Tibial nerve (tissue), 4 donors: ENCODE results near the gene ZNF391. TPM values are rescaled to one million over a fixed set of nuclear protein-coding genes. Genes with fewer than 3 reads are reported as not detected.

Experiments
- DNase-seq, 2 donors: peaks; one replicate each; pipeline ENCODE4 v3.0.0-alpha.2; 2019; ENCODE audit warnings: low spot score in 2 of 2
- H3K27ac ChIP-seq, 4 donors: fragments of 200-600 bp; sonication (generic) in 3 of 4; one replicate each; pipeline ENCODE4 v1.5.1; 2017 to 2019; ENCODE audit warnings: mild to moderate bottlenecking in 1 of 4
- H3K27me3 ChIP-seq, 2 donors: fragments of 200-600 bp; sonication (generic) in 1 of 2; one replicate each; pipeline versions ENCODE4 v1.5.1 to v1.6.0; 2017 to 2019
- H3K36me3 ChIP-seq, 3 donors: fragments of 200-600 bp; sonication (generic); one replicate each; pipeline ENCODE4 v1.5.1; 2018 to 2019
- H3K4me1 ChIP-seq, 4 donors: fragments of 200-600 bp; sonication (generic) in 3 of 4; one replicate each; pipeline ENCODE4 v1.5.1; 2017 to 2019
- H3K4me3 ChIP-seq, 4 donors: fragments of 200-600 bp; sonication (generic) in 3 of 4; one replicate each; pipeline ENCODE4 v1.5.1; 2017 to 2019; ENCODE audit warnings: mild to moderate bottlenecking in 1 of 4, moderate library complexity in 1 of 4
- H3K9me3 ChIP-seq, 4 donors: fragments of 200-600 bp; sonication (generic) in 3 of 4; one replicate each; pipeline ENCODE4 v1.5.1; 2017 to 2019
- EP300 ChIP-seq, 2 donors: sonication (generic); formaldehyde crosslinking; IDR thresholded peaks; one replicate each; pipeline ENCODE4 v1.6.1; 2017; ENCODE audit warnings: antibody characterized with exemption in 2 of 2, mild to moderate bottlenecking in 1 of 2
- POLR2A ChIP-seq, 2 donors: fragments of 450-650 bp; IDR thresholded peaks; one replicate each; pipeline ENCODE4 v1.6.1; 2017; ENCODE audit warnings: antibody characterized with exemption in 2 of 2, mild to moderate bottlenecking in 2 of 2, moderate library complexity in 2 of 2
- WGBS, 2 donors: methylation state at CpG; one replicate each; pipeline ENCODE4 v1.1.5; 2018; 5-methylcytosine and 5-hydroxymethylcytosine counted together
- total RNA-seq, 4 donors: library from RNA; depleted of rRNA; stranded (reverse); fragments of >200 nt; gene quantifications; one replicate each; pipeline ENCODE4 v1.1.0, GENCODE V29; 2016
- TF ChIP-seq, protein P1 (sequence below), 5 experiments: fragments of 200-600 bp in 3 of 5; fragments of 450-650 bp in 2 of 5; sonication (generic) in 3 of 5; IDR thresholded peaks; one replicate each; pipeline ENCODE4 v1.5.1; 2016 to 2019; ENCODE audit warnings: antibody characterized with exemption in 5 of 5, mild to moderate bottlenecking in 3 of 5, moderate library complexity in 2 of 5

Gene ZNF391
- 1 to 10 TPM; 2.4 to 3.7 (median 3.3) TPM for total RNA-seq

DNA sequence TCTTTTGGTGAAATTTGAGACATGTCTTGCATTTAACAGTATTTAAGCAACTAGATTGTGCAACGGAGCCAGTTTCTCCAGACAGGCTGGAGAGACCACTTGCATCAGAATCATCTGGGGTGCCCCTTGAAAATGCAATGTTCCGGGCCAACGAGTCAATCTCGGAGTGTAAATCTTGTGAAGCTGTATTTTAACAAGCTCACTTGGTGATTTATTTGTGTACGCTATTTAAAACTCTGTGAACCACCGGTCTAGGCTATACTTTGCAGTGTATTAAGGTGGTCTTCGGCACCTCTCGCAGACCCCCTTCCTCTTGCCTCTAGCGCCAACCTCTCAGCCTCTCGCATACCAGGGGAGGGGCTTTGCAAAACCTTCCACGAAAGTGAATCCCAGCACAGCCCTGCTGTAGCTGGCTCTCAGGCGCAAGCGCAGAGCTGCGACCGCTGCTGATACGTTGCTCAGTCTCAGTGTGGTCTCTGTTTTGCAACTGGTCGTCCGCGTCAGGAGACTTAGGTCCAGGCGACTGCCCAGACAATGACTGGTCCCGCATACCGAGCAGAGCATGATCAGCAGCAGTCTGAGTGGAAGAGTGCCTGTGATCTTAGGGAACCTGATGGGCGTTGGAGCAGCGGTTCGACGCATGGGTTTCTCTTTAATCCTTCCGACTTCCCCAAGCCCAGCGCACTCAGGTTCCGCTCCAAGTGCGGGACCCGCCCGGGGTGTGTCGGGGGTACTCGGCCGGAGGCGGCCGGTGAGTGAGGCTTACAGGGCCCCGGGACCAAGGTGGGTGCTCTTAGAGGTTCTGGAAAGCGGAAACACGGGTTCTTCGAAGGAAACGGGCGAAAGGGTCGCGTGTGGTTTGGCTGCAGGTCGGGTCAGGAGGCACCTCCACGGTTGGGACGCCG, at the start of gene ZNF391:
Gene ZNF391 (plus strand): TSS at position 467 of the 905 bp plus-strand sequence. CDS start 11,612 bp downstream, outside the sequence.
- peak; percentile 30 to 34 for DNase-seq
- TF ChIP-seq POLR2A (IDR thresholded peaks at IDR 0.05): peak in 1 of 2 donors; percentile 5
- TF ChIP-seq, protein P1, sequence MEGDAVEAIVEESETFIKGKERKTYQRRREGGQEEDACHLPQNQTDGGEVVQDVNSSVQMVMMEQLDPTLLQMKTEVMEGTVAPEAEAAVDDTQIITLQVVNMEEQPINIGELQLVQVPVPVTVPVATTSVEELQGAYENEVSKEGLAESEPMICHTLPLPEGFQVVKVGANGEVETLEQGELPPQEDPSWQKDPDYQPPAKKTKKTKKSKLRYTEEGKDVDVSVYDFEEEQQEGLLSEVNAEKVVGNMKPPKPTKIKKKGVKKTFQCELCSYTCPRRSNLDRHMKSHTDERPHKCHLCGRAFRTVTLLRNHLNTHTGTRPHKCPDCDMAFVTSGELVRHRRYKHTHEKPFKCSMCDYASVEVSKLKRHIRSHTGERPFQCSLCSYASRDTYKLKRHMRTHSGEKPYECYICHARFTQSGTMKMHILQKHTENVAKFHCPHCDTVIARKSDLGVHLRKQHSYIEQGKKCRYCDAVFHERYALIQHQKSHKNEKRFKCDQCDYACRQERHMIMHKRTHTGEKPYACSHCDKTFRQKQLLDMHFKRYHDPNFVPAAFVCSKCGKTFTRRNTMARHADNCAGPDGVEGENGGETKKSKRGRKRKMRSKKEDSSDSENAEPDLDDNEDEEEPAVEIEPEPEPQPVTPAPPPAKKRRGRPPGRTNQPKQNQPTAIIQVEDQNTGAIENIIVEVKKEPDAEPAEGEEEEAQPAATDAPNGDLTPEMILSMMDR (IDR thresholded peaks at IDR 0.05): no peak
- peak in 1 of 2 donors; percentile 65 for TF ChIP-seq EP300 (IDR thresholded peaks at IDR 0.05)
- H3K27me3 ChIP-seq: no peaks in the 10 kb centered on the region

DNA sequence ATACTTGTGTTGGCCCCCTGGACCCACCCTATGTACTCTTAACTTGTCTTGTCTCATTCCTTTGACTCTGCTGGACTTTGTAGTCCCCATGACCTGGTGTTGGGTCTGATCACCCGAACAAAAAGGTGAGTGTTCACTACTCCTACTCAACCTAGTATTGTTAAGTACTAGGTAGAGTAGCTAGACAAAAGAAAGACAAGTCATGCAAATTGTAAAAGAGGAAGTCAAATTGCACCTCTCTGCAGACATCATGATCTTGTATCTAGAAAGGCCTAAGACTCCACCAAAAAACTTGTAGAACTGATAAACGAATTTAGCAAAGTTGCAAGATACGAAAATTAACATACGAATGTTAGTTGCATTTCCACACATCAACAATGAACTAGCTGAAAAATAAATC, 35.7 kb upstream of the ZNF391 start:
- no peak overlapping the region for H3K4me3 ChIP-seq
- H3K27ac ChIP-seq: no peak overlapping the region
- TF ChIP-seq POLR2A (IDR thresholded peaks at IDR 0.05) (no peak), EP300 (IDR thresholded peaks at IDR 0.05) (no peak)
- TF ChIP-seq, protein P1 (IDR thresholded peaks at IDR 0.05): no peak
- H3K36me3 ChIP-seq: peaks cover 0 to 5% (median 0%) of the 10 kb centered on the region in 3 donors
- peaks cover 0 to 42% (median 13%) of the 10 kb centered on the region in 4 donors for H3K9me3 ChIP-seq
- no peak for DNase-seq
- no peaks in the 10 kb centered on the region for H3K4me1 ChIP-seq
- no peaks in the 10 kb centered on the region for H3K27me3 ChIP-seq
- 80 to 81% methylated on average over 4 of the region's 4 CpGs for WGBS, 2 donors

More for the DNA sequence above, at the start of gene ZNF391:
- H3K27ac ChIP-seq: peak within 1 kb of the TSS; percentile 14 to 82 (median 76)
- WGBS, 2 donors: 0 to 1% methylated on average over 13 to 35 of the region's 49 CpGs
- H3K9me3 ChIP-seq: peaks cover 0 to under 1% (median 0%) of the 10 kb centered on the region in 4 donors
- peak within 1 kb of the TSS; percentile 50 to 73 (median 62) for H3K4me3 ChIP-seq
- peaks cover 0 to 4% (median 0%) of the 10 kb centered on the region in 3 donors for H3K36me3 ChIP-seq
- H3K4me1 ChIP-seq: peaks cover 0 to 18% (median 4%) of the 10 kb centered on the region in 4 donors

DNA sequence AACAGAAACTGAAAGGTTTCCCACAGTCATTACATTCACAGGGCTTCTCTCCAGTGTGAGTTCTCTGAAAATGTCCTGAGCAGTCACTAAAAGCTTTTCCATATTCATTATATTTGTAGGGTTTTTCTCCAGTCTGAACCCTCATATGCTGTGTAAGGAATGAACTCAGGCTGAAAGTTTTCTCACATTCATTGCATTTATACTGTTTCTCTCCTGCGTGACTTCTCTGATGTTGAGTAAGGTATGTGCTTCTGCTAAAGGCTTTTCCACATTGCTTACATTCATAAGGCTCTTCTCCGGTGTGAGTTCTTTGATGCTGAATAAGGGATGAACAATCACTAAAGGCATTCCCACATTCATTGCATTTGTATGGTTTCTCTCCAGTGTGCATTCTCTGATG, 29.8 kb upstream of the ZNF391 start:
- Histone ChIP-seq H3K9me3 (peaks cover 0 to 73% (median 24%) of the 10 kb centered on the region in 4 donors), H3K36me3 (peaks cover 0 to 51% (median 0%) of the 10 kb centered on the region in 3 donors), H3K4me1 (no peaks in the 10 kb centered on the region), H3K27ac (no peak overlapping the region), H3K4me3 (no peak overlapping the region), H3K27me3 (no peaks in the 10 kb centered on the region)
- WGBS, 2 donors: 76 to 81% methylated on average over 2 of the region's 2 CpGs
- no peak for TF ChIP-seq POLR2A (IDR thresholded peaks at IDR 0.05)
- no peak for TF ChIP-seq EP300 (IDR thresholded peaks at IDR 0.05)
- TF ChIP-seq, protein P1 (IDR thresholded peaks at IDR 0.05): no peak
- no peak for DNase-seq

DNA sequence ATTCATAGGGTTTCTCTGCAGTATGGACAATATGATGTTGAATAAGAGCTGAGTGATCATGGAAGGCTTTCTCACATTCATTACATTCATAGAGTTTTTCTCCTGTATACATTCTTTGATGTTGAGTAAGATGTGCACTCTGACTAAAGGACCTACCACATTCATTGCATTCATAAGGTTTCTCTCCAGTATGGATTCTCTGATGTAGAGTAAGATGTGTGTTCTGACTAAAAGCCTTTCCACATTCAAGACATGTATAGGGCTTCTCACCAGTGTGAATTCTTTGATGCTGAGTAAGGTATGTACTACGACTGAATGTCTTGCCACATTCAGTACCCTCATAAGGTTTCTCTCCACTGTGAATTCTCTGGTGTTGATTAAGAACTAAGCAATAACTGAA, 29.3 kb upstream of the ZNF391 start:
- Histone ChIP-seq H3K4me3 (no peak overlapping the region), H3K4me1 (no peaks in the 10 kb centered on the region), H3K36me3 (peaks cover 0 to 56% (median 0%) of the 10 kb centered on the region in 3 donors), H3K27ac (no peak overlapping the region), H3K27me3 (no peaks in the 10 kb centered on the region), H3K9me3 (peaks cover 0 to 69% (median 22%) of the 10 kb centered on the region in 4 donors)
- no peak for DNase-seq
- TF ChIP-seq POLR2A (IDR thresholded peaks at IDR 0.05) (no peak), EP300 (IDR thresholded peaks at IDR 0.05) (no peak)
- TF ChIP-seq, protein P1 (IDR thresholded peaks at IDR 0.05): no peak
- 88 to 100% methylated on average over 1 of the region's 1 CpG for WGBS, 2 donors

DNA sequence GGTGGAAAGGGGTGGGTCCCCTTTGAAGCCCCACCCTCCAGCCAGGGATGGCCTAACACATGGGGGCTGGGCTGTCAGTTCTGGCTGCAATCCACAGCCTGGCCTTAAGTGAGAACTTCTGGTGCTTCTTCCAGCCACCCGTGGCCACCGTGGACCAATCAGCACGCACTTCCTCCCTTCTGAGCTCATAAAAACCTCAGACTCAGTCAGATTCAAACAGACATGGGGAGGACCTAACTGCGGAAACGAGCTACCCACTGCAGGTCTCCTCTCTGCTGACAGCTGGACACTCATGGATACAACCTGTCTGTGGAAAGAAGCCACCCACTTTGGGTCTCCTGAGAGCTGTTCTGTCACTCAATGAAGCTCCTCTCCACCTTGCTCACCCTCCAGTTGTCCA, 20.4 kb upstream of the ZNF391 start:
- H3K36me3 ChIP-seq: peaks cover 0 to 60% (median 0%) of the 10 kb centered on the region in 3 donors
- 87 to 92% methylated on average over 5 of the region's 5 CpGs for WGBS, 2 donors

More for the DNA sequence above, 20.4 kb upstream of the ZNF391 start:
- H3K4me1 ChIP-seq: no peaks in the 10 kb centered on the region
- no peak overlapping the region for H3K27ac ChIP-seq
- TF ChIP-seq POLR2A (IDR thresholded peaks at IDR 0.05) (no peak), EP300 (IDR thresholded peaks at IDR 0.05) (no peak)
- TF ChIP-seq, protein P1 (IDR thresholded peaks at IDR 0.05): no peak
- H3K9me3 ChIP-seq: peaks cover 0 to 17% (median 0%) of the 10 kb centered on the region in 4 donors
- DNase-seq: no peak
- H3K4me3 ChIP-seq: no peak overlapping the region
- no peaks in the 10 kb centered on the region for H3K27me3 ChIP-seq
